ENCODE results near the gene ATF6. TPM values are rescaled to one million over a fixed set of nuclear protein-coding genes. Genes with fewer than 3 reads are reported as not detected.

The ATF6 gene
- total and polyA plus RNA-seq, 9 of the 15 experiments (the other 6 are each of a cell fraction or from before 2014, with no cell fraction given) = 11.7 to 32.4 (median 20.4) TPM

DNA sequence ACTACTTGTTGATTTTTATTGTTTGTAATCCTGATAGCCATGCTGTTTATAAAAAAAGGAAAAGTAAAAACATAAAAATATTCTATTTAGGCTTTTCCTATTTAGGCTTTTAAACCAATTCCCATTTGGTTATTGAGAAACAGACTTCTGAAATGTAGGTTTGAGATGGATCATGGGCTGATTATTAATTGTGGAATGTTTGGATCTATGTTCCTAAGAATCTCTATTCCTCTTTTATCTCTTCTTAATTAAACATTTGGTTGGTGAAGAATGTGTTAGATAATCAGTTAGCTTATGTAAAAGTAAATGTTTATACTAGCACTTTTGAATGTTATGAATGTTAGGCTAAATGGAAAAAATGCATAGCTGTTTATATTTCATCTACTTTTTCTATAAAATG, 97.4 kb downstream of the ATF6 start (continued):
- TF ChIP-seq, protein P1, sequence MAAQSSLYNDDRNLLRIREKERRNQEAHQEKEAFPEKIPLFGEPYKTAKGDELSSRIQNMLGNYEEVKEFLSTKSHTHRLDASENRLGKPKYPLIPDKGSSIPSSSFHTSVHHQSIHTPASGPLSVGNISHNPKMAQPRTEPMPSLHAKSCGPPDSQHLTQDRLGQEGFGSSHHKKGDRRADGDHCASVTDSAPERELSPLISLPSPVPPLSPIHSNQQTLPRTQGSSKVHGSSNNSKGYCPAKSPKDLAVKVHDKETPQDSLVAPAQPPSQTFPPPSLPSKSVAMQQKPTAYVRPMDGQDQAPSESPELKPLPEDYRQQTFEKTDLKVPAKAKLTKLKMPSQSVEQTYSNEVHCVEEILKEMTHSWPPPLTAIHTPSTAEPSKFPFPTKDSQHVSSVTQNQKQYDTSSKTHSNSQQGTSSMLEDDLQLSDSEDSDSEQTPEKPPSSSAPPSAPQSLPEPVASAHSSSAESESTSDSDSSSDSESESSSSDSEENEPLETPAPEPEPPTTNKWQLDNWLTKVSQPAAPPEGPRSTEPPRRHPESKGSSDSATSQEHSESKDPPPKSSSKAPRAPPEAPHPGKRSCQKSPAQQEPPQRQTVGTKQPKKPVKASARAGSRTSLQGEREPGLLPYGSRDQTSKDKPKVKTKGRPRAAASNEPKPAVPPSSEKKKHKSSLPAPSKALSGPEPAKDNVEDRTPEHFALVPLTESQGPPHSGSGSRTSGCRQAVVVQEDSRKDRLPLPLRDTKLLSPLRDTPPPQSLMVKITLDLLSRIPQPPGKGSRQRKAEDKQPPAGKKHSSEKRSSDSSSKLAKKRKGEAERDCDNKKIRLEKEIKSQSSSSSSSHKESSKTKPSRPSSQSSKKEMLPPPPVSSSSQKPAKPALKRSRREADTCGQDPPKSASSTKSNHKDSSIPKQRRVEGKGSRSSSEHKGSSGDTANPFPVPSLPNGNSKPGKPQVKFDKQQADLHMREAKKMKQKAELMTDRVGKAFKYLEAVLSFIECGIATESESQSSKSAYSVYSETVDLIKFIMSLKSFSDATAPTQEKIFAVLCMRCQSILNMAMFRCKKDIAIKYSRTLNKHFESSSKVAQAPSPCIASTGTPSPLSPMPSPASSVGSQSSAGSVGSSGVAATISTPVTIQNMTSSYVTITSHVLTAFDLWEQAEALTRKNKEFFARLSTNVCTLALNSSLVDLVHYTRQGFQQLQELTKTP (IDR thresholded peaks at IDR 0.05; ENCODE audit: low read depth in 1 of 2, partially characterized antibody in 2 of 2) = no peak
- TF ChIP-seq FOXO4 (CRISPR knock-in tag; IDR thresholded peaks at IDR 0.05) = no peak
- no peak for TF ChIP-seq SREBF2 (CRISPR knock-in tag; IDR thresholded peaks at IDR 0.05)
- no peak for TF ChIP-seq OTX1 (CRISPR knock-in tag; IDR thresholded peaks at IDR 0.05)
- no peak for TF ChIP-seq CXXC5 (CRISPR knock-in tag; IDR thresholded peaks at IDR 0.05)
- no peak for TF ChIP-seq PHF21A (IDR thresholded peaks at IDR 0.05; ENCODE audit: borderline replicate concordance, low read depth)
- no peak for TF ChIP-seq ZBTB7A (IDR thresholded peaks at IDR 0.05; ENCODE audit: borderline replicate concordance, control insufficient read depth, low read depth, low read length)
- no peak for TF ChIP-seq SREBF1 (IDR thresholded peaks at IDR 0.05; ENCODE audit: borderline replicate concordance, low read depth, low read length)
- TF ChIP-seq WHSC1 (IDR thresholded peaks at IDR 0.05; ENCODE audit: low read length) = no peak
- no peak for TF ChIP-seq CEBPG (CRISPR knock-in tag; IDR thresholded peaks at IDR 0.05)
- TF ChIP-seq CEBPG (tag; conservative IDR thresholded peaks at IDR 0.05 in 1 of 2, IDR thresholded peaks at IDR 0.05 in 1 of 2) = no peak
